GM18502 (cell line): ENCODE results near the gene FGF14.
"Not testable (repeated sequence)": the region's sequence is repeated elsewhere in the genome, so short reads cannot be mapped to it uniquely, and the experiment has no call there.

Experiments used
- ATAC-seq: cut with Tn5 transposase; IDR thresholded peaks from one replicate; pipeline ENCODE4 v1.9.1; 2021; ENCODE audit warnings: mild to moderate bottlenecking; ENCODE audit not compliant: unreplicated experiment, poor library complexity

FGF14 gene

GRCh38 chr13:102145750-102146149, 256.1 kb downstream of the FGF14 start:
- no peak for ATAC-seq

- no peak for ATAC-seq
These were observed 259.4 kb downstream of the FGF14 start for GRCh38 chr13:102142473-102142826.

DNA sequence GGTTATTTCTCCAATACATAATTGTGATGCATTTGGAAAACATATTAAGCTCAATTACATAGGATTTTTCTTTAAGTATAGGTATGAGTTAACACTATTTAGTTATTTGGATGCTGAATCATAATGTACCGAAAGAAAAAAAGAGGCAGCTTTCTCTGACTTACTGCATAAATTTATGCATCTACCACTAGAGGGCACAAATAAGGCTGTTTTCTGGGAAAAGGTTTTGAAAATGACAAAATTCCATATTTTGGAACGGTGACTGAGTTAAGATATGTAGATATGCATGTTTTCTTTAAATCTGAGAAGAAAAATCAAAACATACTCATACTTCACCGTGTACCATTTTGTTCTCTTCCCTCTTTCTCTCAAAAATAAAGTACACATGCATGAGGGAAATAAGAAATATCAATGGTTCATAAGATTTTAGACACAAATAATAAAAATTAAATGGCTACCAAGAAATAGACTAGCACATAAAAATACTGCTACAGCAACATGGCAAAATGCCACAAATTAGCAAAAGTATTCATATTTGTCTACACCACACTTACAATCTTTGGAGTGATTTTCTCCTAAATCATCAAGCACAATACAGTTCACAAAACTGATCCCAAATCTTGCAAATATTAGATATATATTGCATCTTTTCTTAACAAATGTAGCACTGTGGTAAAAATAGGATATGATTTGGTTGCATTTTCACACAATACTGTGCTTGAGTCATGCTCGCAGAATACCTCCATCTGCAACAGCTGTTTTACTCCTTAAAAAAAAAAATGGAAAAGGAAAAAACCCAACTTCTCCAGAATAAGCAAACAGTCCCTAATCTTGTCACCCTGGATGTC, 260.0 kb downstream of the FGF14 start:
- peak; percentile 67 for ATAC-seq

DNA sequence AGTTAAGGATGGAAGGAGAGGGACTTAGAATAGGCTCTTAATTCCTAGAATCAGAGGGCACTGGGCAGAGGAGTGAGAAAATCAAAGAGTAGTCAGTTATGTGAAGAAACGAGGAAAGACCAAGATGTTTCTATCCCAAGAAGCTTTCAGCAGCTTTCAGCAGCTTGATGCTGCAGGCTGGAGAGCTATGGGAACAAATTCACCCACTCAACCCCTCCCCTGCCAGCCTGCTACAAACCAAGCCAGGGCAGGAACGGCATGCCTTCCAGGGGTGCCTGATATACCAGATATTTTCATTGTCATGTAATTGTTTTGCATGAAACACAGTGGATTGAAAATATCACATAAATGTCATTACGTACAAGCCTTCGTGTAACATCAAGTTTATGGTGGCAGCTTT, 262.2 kb downstream of the FGF14 start:
- no peak for ATAC-seq

DNA sequence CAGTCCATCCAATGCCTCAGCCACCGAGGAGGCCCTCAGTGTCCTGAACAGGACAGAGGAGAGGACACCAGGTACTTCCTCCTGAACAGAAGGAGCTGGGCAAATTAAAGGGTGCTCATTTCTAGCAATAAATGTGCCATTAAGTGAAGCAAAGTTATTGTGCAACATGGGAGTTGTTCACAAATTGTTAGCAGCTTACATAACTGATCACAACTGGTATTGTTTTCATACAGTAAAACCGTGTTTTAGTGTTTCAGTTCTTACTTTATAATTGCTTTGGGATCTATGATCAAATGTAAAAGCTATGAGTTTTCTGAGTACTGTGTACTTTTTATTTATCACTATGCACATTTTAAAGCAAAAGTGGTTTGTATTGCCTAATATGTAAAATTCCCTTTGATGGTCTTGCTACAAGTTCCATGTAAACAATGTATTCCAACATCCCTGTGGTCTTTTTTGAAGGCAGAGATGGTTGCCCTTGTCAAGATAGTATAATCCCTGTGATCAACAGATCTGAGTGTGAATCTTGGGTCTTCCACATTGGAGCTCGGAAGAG, 263.1 kb downstream of the FGF14 start:
- no peak for ATAC-seq

DNA sequence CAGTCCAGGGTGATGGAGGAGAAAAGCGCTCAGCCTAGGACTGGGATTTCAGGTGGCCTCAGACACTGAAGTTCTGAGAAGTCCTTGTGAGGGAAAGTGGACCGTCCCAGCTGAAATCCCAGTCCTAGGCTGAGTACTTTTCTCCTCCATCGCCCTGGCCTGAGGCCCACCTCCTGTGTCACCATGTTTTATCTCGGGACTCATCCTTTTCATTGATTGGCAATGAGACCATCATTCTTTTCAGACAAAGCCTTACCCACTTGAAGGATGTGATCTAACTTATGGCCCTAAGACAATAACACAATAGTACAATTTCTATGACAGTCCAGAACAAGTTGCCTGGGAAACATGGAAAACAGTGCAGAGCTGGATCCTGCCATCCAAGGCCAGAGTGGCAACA, 263.9 kb downstream of the FGF14 start:
- not testable (repeated sequence) for ATAC-seq

DNA sequence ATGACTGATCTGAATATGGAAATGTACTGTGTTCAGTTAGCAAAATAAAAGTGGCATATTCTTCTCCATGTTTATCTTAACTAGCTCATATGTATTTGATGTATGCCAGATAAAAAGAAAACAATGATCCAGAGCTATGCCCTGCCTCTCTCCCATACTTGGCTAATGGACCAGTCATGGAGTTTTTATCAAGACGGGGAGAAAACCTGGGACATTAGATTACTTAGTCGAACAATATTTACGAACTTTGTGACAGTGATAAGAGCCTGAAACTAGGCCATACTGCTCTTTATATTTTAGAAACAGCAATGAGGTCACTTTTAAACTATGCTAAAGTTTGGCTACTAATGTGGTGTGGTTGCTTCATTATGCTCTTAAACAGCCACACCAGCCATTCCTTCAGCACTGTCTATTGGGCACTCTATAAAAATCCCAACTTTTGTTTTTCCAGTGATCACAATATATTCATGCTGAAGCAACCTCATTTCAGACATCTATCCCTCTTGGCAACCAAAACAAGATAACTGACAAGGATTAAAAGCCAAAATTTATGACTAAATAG, 265.0 kb downstream of the FGF14 start:
- no peak for ATAC-seq

GRCh38 chr13:102132777-102133295, 269.0 kb downstream of the FGF14 start:
- ATAC-seq = no peak

GRCh38 chr13:102131246-102131645, 270.6 kb downstream of the FGF14 start:
- no peak for ATAC-seq

- peak; percentile 89 for ATAC-seq
These were observed 273.5 kb downstream of the FGF14 start for GRCh38 chr13:102128216-102128810.

- no peak for ATAC-seq
These were observed 274.7 kb downstream of the FGF14 start for GRCh38 chr13:102127153-102127552.

DNA sequence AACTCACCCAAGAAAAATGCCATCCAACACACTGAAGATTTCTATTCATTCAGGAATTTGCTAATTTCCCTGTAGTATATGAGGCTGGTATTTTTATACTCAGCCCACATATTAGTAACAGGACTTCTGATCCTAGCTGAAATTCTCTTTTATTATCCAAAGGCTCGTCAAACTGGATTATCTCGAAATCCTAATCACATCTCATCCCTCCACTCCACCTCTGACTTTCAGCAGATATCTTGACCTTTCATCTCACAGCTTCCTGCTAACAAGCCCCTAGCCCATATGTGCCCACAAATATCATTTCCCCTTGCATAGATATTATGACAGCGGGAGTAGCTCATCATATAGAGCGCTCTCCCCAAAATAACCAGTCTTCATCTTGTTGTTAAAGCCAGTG, 279.7 kb downstream of the FGF14 start:
- ATAC-seq = no peak

DNA sequence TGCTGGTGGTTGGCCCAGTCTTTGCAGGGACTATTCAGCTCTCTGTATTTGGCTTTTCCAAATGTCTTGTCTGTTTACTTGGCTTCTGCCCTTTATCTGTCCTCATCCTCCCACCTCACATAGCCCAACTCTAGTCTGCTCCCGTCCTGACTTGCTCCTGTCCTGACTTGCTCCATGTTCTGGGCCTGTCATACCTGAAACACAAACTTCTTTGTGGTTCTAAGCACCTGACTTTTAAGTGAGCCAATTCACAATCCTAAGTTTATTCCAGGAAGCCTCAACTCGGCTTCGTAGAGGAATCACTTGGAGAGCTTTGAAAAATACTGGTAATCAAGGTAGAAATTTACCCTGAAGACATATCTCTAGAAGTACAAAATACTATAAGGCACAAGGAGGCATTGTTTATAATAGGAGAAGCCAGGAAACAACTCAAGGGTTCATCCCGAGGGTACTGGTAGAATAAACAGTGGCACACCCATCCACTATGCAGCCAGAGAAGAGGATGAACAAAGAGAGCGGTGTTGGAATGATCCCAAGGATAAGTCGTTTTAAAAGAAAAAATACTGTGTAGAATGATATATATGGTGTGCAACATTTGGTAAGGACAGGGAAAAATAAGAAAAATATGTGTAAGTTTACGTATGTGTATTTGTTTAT, 284.5 kb downstream of the FGF14 start:
- ATAC-seq = no peak

- ATAC-seq = no peak
These were observed 298.4 kb downstream of the FGF14 start for GRCh38 chr13:102103469-102103868.

DNA sequence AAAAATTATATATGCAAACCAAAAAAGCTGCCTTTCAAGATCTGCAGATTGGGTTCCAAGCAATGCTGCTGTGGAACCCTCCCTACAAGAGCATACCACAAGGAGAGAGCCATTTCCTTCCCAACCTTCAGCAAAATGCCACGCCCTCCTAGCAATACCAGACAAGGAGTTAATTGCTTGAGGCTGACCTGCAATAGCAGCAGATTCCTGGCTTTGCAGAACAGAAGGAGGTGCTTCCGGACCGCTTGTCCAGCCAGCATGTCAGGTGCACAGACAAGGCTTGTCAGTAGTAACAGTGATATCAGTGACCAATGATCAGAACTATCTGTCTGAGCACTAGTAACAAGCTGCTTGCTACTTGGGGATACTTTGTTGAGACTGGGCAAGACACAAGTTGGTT, 301.6 kb downstream of the FGF14 start:
- no peak for ATAC-seq

DNA sequence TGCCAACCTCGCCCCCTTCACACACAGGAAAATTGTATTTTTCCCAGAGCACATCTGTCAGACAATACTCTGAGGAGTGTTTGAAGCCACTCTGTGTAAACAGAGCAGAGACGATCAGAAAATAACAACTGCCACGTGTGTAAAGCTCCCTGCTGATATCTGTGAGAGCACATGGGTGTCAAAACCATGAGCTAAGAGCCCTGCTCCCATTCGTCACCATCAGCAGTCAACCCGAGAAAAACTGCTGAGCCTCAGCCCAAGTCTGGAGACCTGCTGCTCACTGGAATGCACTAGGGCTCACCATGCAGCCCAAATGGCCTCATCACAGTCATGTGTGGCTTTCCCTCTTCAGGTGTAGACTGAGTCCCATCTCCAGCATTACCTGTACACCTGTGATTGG, 304.1 kb downstream of the FGF14 start:
- no peak for ATAC-seq

- ATAC-seq = not testable (repeated sequence)
These were observed 308.6 kb downstream of the FGF14 start for GRCh38 chr13:102093288-102093687.

GRCh38 chr13:102091231-102091630, 310.6 kb downstream of the FGF14 start:
- ATAC-seq = no peak

DNA sequence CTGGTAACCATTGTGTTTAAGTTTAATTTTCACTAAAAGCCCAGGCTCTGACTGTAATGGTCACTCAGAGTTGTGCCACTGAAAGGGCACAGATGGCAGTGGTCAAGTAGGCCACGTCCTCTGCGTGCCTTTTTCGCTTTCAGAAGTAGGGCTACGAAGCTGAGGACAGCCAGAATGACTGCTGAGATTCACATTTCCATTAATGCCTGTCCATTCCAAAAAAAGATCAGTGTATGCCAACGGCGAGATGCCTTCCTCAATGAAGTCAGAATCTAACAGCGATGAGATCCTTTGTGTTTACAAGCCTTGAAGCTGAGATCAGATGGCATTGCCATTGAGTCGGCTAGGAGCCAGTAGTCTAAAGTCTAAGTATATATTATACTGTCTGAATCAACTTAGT, 311.3 kb downstream of the FGF14 start:
- ATAC-seq = no peak

DNA sequence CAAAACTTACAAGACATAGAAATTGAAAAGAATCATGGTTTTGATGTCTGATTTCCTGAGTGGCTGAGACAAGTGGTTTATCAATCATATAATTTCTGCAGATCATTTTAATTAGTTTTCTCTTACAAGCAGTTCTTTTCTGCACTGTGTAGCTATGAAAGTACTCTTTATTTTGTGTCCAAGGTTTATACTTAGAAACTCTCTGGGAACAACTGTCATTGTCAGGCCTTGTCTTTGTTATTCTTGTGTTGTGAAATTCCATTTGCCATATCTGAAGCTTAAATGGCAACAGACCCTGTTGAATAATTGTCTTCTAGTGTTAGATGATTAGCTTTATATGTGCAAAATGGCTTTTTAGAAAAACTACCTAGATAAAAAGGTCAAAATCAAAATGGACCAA, 312.1 kb downstream of the FGF14 start:
- no peak for ATAC-seq

GRCh38 chr13:102089177-102089576, 312.7 kb downstream of the FGF14 start:
- ATAC-seq = no peak
